H1 (cell line): ENCODE results near the gene TAOK1. TPM values are rescaled to one million over a fixed set of nuclear protein-coding genes. Genes with fewer than 3 reads are reported as not detected.

Experiments used
- CTCF ChIA-PET: fragments of 300-600 bp; sonication (Branson Sonifier 250); formaldehyde crosslinking; loops from one replicate; lab custom pipeline; 2021; ENCODE audit not compliant: partially characterized antibody; lab: Charles Lee
- POLR2A ChIA-PET: fragments of 300-600 bp; sonication (Branson Sonifier 250); formaldehyde crosslinking; loops from one replicate; lab custom pipeline; 2021; ENCODE audit warnings: inconsistent platforms; ENCODE audit not compliant: partially characterized antibody; lab: Charles Lee
- DNase-seq, 2 experiments: peaks; one replicate each; pipeline versions ENCODE4 v3.0.0 to v3.0.0-alpha.2; 2010 to 2022; ENCODE audit warnings: low spot score in 2 of 2, low read depth in 1 of 2, mixed read lengths in 1 of 2
- FAIRE-seq: peaks from 2 replicates; lab custom pipeline; 2011; peaks lifted over from hg19 to GRCh38; lab: Jason Lieb, UNC
- H2AFZ ChIP-seq: 2 replicates; pipeline ENCODE4 v1.8.1; 2012; ENCODE audit warnings: low read length, inconsistent platforms
- H2AK5ac ChIP-seq: 2 replicates; pipeline ENCODE4 v1.6.1; 2013; ENCODE audit warnings: low read depth, low read length
- H2BK120ac ChIP-seq: replicated peaks from 2 replicates; pipeline ENCODE3; 2013; ENCODE audit warnings: low read depth, low read length, inconsistent platforms
- H2BK12ac ChIP-seq: 2 replicates; pipeline ENCODE4 v1.6.1; 2013; ENCODE audit warnings: low read depth, low read length
- H2BK15ac ChIP-seq: 2 replicates; pipeline ENCODE4 v1.6.1; 2013; ENCODE audit warnings: low read length
- H2BK20ac ChIP-seq: 2 replicates; pipeline ENCODE4 v1.6.1; 2013; ENCODE audit warnings: low read length
- H2BK5ac ChIP-seq: 2 replicates; pipeline ENCODE4 v1.6.1; 2013; ENCODE audit warnings: low read depth, low read length
- H3K14ac ChIP-seq: 2 replicates; pipeline ENCODE4 v1.6.1; 2013; ENCODE audit warnings: inconsistent platforms; ENCODE audit not compliant: insufficient read length
- H3K18ac ChIP-seq: 2 replicates; pipeline ENCODE4 v1.6.1; 2013; ENCODE audit warnings: low read length; ENCODE audit errors: extremely low read depth
- H3K23ac ChIP-seq: 2 replicates; pipeline ENCODE4 v1.6.1; 2013; ENCODE audit warnings: inconsistent platforms; ENCODE audit not compliant: insufficient read length
- H3K23me2 ChIP-seq: 2 replicates; pipeline ENCODE4 v1.6.1; 2013; ENCODE audit warnings: low read depth, low read length
- H3K27ac ChIP-seq: 2 replicates; pipeline ENCODE4 v1.6.1; 2011; ENCODE audit warnings: low read depth, low read length, inconsistent platforms
- H3K27me3 ChIP-seq, 4 experiments: replicated peaks in 1 of 4; 1 replicate in 1 of 4; 2 replicates in 3 of 4; pipeline versions ENCODE4 v1.6.1 to v1.8.1; 2011 to 2013; ENCODE audit warnings: low read length in 3 of 4, mild to moderate bottlenecking in 3 of 4, inconsistent platforms in 2 of 4, mixed read lengths in 2 of 4, moderate library complexity in 1 of 4; ENCODE audit not compliant: control insufficient read depth in 3 of 4, insufficient read depth in 3 of 4; ENCODE audit errors: extremely low read depth in 1 of 4
- H3K36me3 ChIP-seq, 4 experiments: 2 replicates each; pipeline versions ENCODE4 v1.6.1 to v1.8.1; 2011 to 2013; ENCODE audit warnings: mild to moderate bottlenecking in 4 of 4, low read length in 3 of 4, moderate library complexity in 2 of 4, control low read depth in 1 of 4, inconsistent platforms in 1 of 4; ENCODE audit not compliant: insufficient read depth in 4 of 4, control insufficient read depth in 2 of 4
- H3K4ac ChIP-seq: replicated peaks from 2 replicates; pipeline ENCODE3; 2013; ENCODE audit warnings: low read length, low read depth, mixed read lengths, inconsistent platforms; ENCODE audit not compliant: insufficient read length
- H3K4me1 ChIP-seq, 4 experiments: replicated peaks in 1 of 4; 1 replicate in 1 of 4; 2 replicates in 3 of 4; pipeline versions ENCODE4 v1.6.1 to v1.8.1; 2011 to 2013; ENCODE audit warnings: low read length in 3 of 4, inconsistent platforms in 2 of 4, mixed read lengths in 1 of 4; ENCODE audit not compliant: insufficient read depth in 4 of 4, control insufficient read depth in 3 of 4
- H3K4me2 ChIP-seq, 2 experiments: 2 replicates each; pipeline versions ENCODE4 v1.6.1 to v1.8.1; 2011 to 2013; ENCODE audit warnings: low read depth in 2 of 2, low read length in 2 of 2, control low read depth in 1 of 2, inconsistent platforms in 1 of 2, mild to moderate bottlenecking in 1 of 2; ENCODE audit not compliant: insufficient read depth in 1 of 2
- H3K4me3 ChIP-seq, 4 experiments: fragments of 200-600, 300-600 bp in 1 of 4; sonication (generic), shearing (Covaris generic), sonication (Bioruptor Twin) in 1 of 4; 2 replicates each; pipeline versions ENCODE4 v1.5.1 to v1.8.1; 2011 to 2016; ENCODE audit warnings: low read length in 4 of 4, low read depth in 3 of 4, control low read depth in 2 of 4, inconsistent platforms in 2 of 4, mild to moderate bottlenecking in 2 of 4, mixed read lengths in 1 of 4, moderate library complexity in 1 of 4; ENCODE audit not compliant: insufficient read depth in 2 of 4; ENCODE audit errors: extremely low read depth in 1 of 4
- H3K56ac ChIP-seq: replicated peaks from 2 replicates; pipeline ENCODE3; 2013; ENCODE audit warnings: low read depth, mild to moderate bottlenecking, mixed read lengths, low read length, inconsistent platforms; ENCODE audit not compliant: insufficient read length
- H3K79me1 ChIP-seq: 2 replicates; pipeline ENCODE4 v1.6.1; 2013; ENCODE audit warnings: low read depth, low read length, control low read depth
- H3K79me2 ChIP-seq, 2 experiments: 2 replicates each; pipeline versions ENCODE4 v1.6.1 to v1.8.1; 2012 to 2013; ENCODE audit warnings: low read length in 2 of 2, mild to moderate bottlenecking in 2 of 2, inconsistent platforms in 1 of 2; ENCODE audit not compliant: insufficient read depth in 2 of 2, control insufficient read depth in 1 of 2
- H3K9ac ChIP-seq, 4 experiments: replicated peaks in 1 of 4; 1 replicate in 1 of 4; 2 replicates in 3 of 4; pipeline versions ENCODE4 v1.6.1 to v1.8.1; 2011 to 2013; ENCODE audit warnings: low read depth in 3 of 4, low read length in 3 of 4, control low read depth in 2 of 4, mild to moderate bottlenecking in 2 of 4, moderate library complexity in 2 of 4, inconsistent platforms in 1 of 4; ENCODE audit errors: extremely low read depth in 1 of 4
- H3K9me3 ChIP-seq, 2 experiments: 2 replicates each; pipeline versions ENCODE4 v1.6.1 to v1.8.1; 2012 to 2013; ENCODE audit warnings: mild to moderate bottlenecking in 2 of 2, moderate library complexity in 2 of 2, control low read depth in 1 of 2, inconsistent platforms in 1 of 2, low read depth in 1 of 2, low read length in 1 of 2, mixed read lengths in 1 of 2; ENCODE audit not compliant: insufficient read depth in 2 of 2
- H4K20me1 ChIP-seq, 2 experiments: replicated peaks in 1 of 2; 2 replicates each; pipeline versions ENCODE3 to v1.8.1; 2011 to 2013; ENCODE audit warnings: inconsistent platforms in 2 of 2, low read length in 2 of 2, mild to moderate bottlenecking in 1 of 2; ENCODE audit not compliant: insufficient read depth in 2 of 2, control insufficient read depth in 1 of 2
- H4K5ac ChIP-seq: 2 replicates; pipeline ENCODE4 v1.6.1; 2013; ENCODE audit warnings: low read length, low read depth, mixed read lengths, inconsistent platforms; ENCODE audit not compliant: insufficient read length
- H4K8ac ChIP-seq: 2 replicates; pipeline ENCODE4 v1.8.0; 2013; ENCODE audit warnings: mild to moderate bottlenecking, moderate library complexity, low read length, inconsistent platforms; ENCODE audit not compliant: insufficient read depth; ENCODE audit errors: extremely low read depth
- H4K91ac ChIP-seq: replicated peaks from 2 replicates; pipeline ENCODE3; 2013; ENCODE audit warnings: low read length, mixed read lengths, inconsistent platforms; ENCODE audit not compliant: insufficient read length
- CBX5 ChIP-seq: fragments of 300-800, 300-1000 bp; sonication (generic); IDR thresholded peaks from 2 replicates; pipeline ENCODE4 v1.7.1; 2016; ENCODE audit warnings: antibody characterized with exemption, low read length, low read depth
- HDAC2 ChIP-seq, 2 experiments: fragments of 300-600 bp in 1 of 2; sonication (generic) in 1 of 2; IDR thresholded peaks; 2 replicates each; pipeline ENCODE4 v1.6.1; 2011 to 2012; ENCODE audit warnings: low read depth in 2 of 2, low read length in 2 of 2, mild to moderate bottlenecking in 2 of 2, moderate library complexity in 2 of 2, borderline replicate concordance in 1 of 2, inconsistent platforms in 1 of 2
- HDAC6 ChIP-seq: IDR thresholded peaks from one replicate; pipeline ENCODE4 v1.7.1; 2012; ENCODE audit warnings: low read depth, mild to moderate bottlenecking, inconsistent platforms, low read length, moderate library complexity
- JUN ChIP-seq: IDR thresholded peaks from 2 replicates; pipeline ENCODE4 v1.6.1; 2011; ENCODE audit warnings: low read depth, mild to moderate bottlenecking, improper control_type of control experiment, low read length
- MAX ChIP-seq: IDR thresholded peaks from 2 replicates; pipeline ENCODE4 v1.6.1; 2012; ENCODE audit warnings: inconsistent platforms
- POLR2A ChIP-seq, 2 experiments: IDR thresholded peaks; 1 replicate in 1 of 2; 2 replicates in 1 of 2; pipeline ENCODE4 v1.6.1; 2011; ENCODE audit warnings: low read depth in 2 of 2, low read length in 2 of 2, mild to moderate bottlenecking in 2 of 2; ENCODE audit errors: control extremely low read depth in 1 of 2
- POLR2AphosphoS5 ChIP-seq: IDR thresholded peaks from 2 replicates; pipeline ENCODE4 v1.6.1; 2011; ENCODE audit warnings: low read depth, low read length
- RFX5 ChIP-seq: IDR thresholded peaks from 2 replicates; pipeline ENCODE4 v1.6.1; 2011; ENCODE audit warnings: low read depth, low read length, improper control_type of control experiment, borderline replicate concordance
- TBP ChIP-seq: IDR thresholded peaks from 2 replicates; pipeline ENCODE4 v1.6.1; 2011; ENCODE audit warnings: low read depth, low read length, improper control_type of control experiment
- ZNF274 ChIP-seq: IDR thresholded peaks from 2 replicates; pipeline ENCODE4 v1.7.0; 2012; ENCODE audit warnings: low read length, borderline replicate concordance; ENCODE audit errors: extremely low read depth
- WGBS, 2 experiments: shearing (Covaris generic) in 1 of 2; methylation state at CpG; one replicate each; pipeline versions ENCODE4 v1.1.6 to v1.1.7; 2013 to 2015; ENCODE audit warnings: low lambda C conversion rate in 2 of 2, mixed read lengths in 2 of 2, inconsistent platforms in 1 of 2, low coverage in 1 of 2, missing lambda C conversion rate in 1 of 2; ENCODE audit not compliant: insufficient replicate concordance in 2 of 2, insufficient coverage in 1 of 2, insufficient read length in 1 of 2; ENCODE audit errors: extremely low coverage in 1 of 2, missing lambda C conversion rate in 1 of 2; 5-methylcytosine and 5-hydroxymethylcytosine counted together
- polyA plus RNA-seq, 7 experiments: library from polyadenylated mRNA; depleted of rRNA in 3 of 7; stranded (reverse) in 5 of 7; unstranded in 2 of 7; fragments of >200 nt in 5 of 7; fragments of 200-250 nt in 2 of 7; gene quantifications; 1 replicate in 5 of 7; 2 replicates in 1 of 7; 4 replicates in 1 of 7; pipeline versions ENCODE4 v1.2.1 to v1.2.3, GENCODE V29; 2011 to 2013; ENCODE audit warnings: missing spikeins in 2 of 7, mixed read lengths in 2 of 7
- total RNA-seq: library from RNA; stranded (reverse); fragmentation: NEBNext Ultra II Directional; extraction: Animal tissue kit (Norgen Biotek cat#: 25700); gene quantifications from 2 replicates; pipeline ENCODE4 v1.2.1, GENCODE V29; 2021

TAOK1 gene
- total and polyA plus RNA-seq, 2 of the 8 experiments (the other 6 are each of a cell fraction or from before 2014, with no cell fraction given): 12.2 to 90.6 TPM

- H3K9ac ChIP-seq: no peak overlapping the region
- ChIA-PET POLR2A (no interaction called here), CTCF (interaction anchor here (1.5 kb wide), 1 partner anchor 88 kb away, joined by 6 read pairs; no protein-coding TSS in a partner anchor)
- H3K23ac ChIP-seq: no peak overlapping the region
- peaks cover 0 to 3% (median 1%) of the 10 kb centered on the region in 4 experiments; a peak in 3 of 8 replicates for H3K36me3 ChIP-seq
- H3K4ac ChIP-seq: no peak overlapping the region
- no peak overlapping the region for H2BK120ac ChIP-seq
- no peaks in the 10 kb centered on the region for H3K27me3 ChIP-seq
- 94% methylated on average over 4 of the region's 4 CpGs; no CpG with 5 or more reads in 1 of the 2 experiments for WGBS, 2 experiments
- H3K27ac ChIP-seq: no peak overlapping the region
- peaks cover 3 to 78% of the 10 kb centered on the region in 2 experiments for H3K79me2 ChIP-seq
- H2BK12ac ChIP-seq: no peak overlapping the region
- H2BK20ac ChIP-seq: no peak overlapping the region
- H2BK15ac ChIP-seq: no peak overlapping the region
- H3K23me2 ChIP-seq: no peaks in the 10 kb centered on the region
- no peak overlapping the region for H3K4me3 ChIP-seq
- peaks cover 0 to 2% of the 10 kb centered on the region in 2 experiments; a peak in 1 of 4 replicates for H3K9me3 ChIP-seq
- no peaks in the 10 kb centered on the region for H3K79me1 ChIP-seq
- no peak overlapping the region for H3K56ac ChIP-seq
- H3K4me1 ChIP-seq: no peaks in the 10 kb centered on the region
- H2AK5ac ChIP-seq: no peak overlapping the region
- no peak overlapping the region for H3K4me2 ChIP-seq
- no peak overlapping the region for H2AFZ ChIP-seq
- no peak overlapping the region for H2BK5ac ChIP-seq
- H4K5ac ChIP-seq: no peak overlapping the region
- no peak overlapping the region for H3K18ac ChIP-seq
- H3K14ac ChIP-seq: no peak overlapping the region
- TF ChIP-seq POLR2AphosphoS5 (no peak), POLR2A (IDR thresholded peaks at IDR 0.05; ENCODE audit: control extremely low read depth in 1 of 2, low read depth in 2 of 2, low read length in 2 of 2) (no peak), HDAC2 (IDR thresholded peaks at IDR 0.05; ENCODE audit: borderline replicate concordance in 1 of 2, low read depth in 2 of 2, low read length in 2 of 2) (no peak), JUN (no peak), RFX5 (no peak), MAX (no peak), HDAC6 (no peak), CBX5 (no peak), TBP (no peak), ZNF274 (no peak)
- no peak overlapping the region for H4K8ac ChIP-seq
- no peak overlapping the region for H4K91ac ChIP-seq
- no peak for FAIRE-seq
- DNase-seq: no peak
- H4K20me1 ChIP-seq: peaks cover 0 to 1% of the 10 kb centered on the region in 2 experiments
Observed at GRCh38 chr17:29458066-29458465, 67.9 kb downstream of the TAOK1 start.
